Stimulated activated CD4-positive, alpha-beta T cell treated with anti-CD3 and anti-CD28 coated beads, Interleukin-4, amount 100 ng/mL, for 24 hours (primary cell): Measurements from ENCODE around the gene NECAP2.
"Not testable (repeated sequence)": the region's sequence is repeated elsewhere in the genome, so short reads cannot be mapped to it uniquely, and the experiment has no call there.

Source experiments
- DNase-seq: peaks from one replicate; pipeline ENCODE4 v3.0.0-alpha.2; 2020

Gene NECAP2

DNA sequence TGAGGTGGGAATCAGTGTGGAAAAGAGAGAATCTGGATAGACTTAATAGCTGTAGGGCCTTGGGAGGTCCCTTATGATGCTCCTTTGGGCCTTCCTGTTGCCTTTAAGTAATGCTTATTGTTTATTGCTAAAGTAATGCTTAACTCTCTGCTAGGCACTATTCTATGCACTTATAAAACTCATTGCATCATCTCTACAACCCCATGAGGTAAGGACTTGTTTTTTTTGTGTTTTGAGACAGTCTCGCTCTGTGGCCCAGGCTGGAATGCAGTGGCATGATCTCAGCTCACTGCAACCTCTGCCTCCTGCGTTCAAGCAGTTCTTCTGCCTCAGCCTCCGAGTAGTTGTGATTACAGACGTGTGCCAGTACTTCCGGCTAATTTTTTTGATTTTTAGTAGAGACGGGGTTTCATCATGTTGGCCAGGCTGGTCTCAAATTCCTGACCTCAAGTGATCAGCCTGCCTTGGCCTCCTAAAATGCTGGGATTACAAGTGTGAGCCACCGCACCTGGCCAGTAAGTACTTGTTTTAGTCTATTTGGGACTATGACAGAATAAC lies 22.3 kb downstream of the NECAP2 start:
- DNase-seq: no peak

DNA sequence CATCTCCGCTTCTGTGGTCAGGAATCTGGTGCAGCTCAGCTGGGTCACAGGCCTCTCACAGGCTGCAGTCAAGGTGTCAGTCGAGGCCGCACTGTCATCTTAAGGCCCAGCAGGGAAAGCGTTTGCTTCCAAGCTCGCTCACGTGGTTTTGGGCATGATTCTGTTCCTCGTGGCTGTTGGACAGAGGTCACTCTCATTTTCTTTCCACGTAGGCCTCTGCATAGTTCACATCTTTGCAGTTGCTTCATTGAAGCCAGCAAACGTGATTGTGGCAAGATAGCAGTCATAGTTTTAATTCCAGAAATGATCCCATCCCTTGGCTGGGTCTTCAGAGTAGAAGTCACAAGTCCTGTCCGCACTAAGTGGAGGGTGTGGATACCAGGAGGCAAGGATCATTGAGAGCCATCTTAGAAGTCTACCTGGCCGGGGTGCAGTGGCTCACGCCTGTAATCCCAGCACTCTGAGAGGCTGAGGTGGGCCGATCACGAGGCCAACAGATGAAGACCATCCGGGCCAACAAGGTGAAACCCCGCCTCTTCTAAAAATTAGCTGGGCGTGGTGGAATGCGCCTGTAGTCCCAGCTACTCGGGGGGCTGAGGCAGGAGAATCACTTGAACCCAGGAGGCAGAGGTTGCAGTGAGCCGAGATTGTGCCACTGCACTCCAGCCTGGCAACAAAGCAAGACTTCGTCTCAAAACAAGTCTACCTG lies 24.5 kb downstream of the NECAP2 start:
- no peak for DNase-seq

DNA sequence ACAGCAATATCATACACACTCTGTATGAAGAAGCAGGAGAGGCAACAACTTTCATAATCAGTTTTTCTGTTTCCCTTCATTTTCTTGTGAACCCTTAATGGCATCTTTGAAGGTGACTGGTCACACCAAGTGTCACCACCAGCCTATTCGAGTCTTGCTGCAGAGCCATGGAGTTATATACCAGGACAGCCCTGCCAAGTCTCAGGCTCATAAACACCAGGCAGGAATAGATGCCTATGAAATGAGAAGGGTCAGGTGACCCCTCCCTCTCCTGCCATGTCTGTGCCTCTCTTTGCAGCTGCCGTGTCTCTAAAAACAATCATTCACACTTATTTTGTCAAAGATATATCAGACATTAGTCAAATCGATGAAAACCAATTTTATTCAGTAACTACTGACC lies 28.0 kb downstream of the NECAP2 start:
- DNase-seq: no peak

DNA sequence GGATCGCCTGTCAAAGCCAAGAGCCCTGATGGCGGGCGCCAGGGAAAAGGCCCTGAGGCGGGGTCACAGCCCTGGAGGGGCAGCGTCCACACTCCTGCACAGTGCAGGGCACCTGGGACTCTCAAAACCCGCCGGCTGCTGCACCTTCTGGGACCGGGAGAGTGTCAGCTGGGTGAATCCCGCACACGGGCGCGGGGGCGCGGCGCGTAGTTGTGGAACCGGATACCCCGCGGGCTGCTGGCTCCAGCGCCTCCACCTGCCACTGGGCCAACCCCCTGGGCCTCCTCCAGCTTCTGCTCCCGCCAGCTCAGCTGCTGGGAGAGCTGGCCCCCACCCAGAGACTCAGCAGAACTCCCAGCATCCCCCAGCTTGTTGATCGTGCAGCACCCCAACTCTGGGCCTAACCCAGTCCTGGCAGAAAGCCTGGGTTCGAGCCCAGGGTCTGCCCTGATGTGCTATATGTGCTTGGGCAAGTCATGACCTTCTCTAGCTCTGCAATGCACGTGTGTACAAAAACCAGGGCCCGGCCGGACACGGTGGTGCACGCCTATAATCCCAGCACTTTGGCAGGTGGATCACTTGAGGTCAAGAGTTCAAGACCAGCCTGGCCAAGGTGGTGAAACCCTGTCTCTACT lies 33.8 kb downstream of the NECAP2 start:
- no peak for DNase-seq

DNA sequence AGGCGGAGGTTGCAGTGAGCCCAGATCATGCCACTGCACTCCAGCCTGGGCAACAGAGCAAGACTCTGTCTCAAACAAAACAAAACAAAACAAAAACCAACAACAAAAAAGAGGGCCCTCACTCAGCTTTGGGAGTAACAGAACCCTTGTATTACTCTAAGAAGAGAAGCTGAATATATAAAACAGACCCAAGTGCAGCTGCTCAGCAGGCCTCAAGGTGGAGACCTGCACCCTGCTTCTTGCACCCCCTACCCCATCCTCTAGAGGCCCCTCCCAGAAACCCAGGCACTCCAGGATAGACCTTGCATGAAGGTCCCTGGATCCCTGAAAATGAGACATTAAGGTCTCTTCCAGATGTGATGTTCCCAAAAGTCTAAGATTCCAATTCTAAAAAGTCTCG lies 34.4 kb downstream of the NECAP2 start:
- DNase-seq: not testable (repeated sequence)

DNA sequence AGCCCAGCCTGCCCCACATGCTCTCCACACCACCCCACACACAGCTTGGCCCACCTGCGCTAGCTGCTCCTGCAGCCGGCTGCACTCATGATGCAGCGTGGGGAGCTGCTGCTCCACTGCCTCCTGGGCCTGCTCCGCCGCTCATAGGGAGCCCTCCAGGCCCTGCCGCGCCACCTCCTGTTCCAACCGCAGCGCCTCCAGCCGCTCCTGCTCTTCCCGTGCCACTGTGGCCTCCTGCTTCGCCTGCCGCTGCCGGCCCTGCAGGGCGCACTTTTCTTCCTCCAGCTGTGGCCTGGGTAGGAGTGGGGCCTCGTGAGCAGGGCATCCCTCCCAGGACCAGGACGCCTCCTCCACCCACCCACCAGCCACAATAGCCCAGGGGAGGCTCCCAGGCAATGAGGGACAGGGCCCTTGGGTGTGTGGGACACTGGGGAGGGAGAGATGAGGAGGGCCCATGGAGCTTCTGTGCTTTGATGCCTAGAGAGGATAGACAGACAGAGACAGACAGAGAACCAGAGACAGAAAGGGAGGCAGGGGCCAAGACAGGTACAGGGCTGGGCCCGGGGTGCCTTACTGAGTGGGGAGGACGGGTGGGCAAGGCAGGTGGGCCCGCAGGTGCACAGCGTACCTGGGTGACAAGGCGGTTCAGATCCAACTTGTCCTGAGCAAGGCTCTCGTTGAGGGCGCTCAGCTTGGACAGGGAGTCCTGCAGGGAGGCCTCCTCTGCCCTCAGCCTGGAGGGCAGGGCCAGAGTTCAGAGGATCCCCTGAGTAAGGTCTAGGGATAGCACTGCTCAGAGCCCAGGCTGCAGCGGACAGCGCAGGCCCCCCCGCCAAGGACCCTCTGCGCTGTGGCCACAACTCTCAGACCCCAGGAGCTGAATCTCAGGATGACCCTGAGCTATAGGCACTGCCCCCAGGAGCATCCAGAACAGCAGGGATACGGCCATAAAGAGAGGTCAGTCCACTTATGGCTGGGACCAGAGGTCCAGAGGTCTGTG lies 35.5 kb downstream of the NECAP2 start:
- not testable (repeated sequence) for DNase-seq

DNA sequence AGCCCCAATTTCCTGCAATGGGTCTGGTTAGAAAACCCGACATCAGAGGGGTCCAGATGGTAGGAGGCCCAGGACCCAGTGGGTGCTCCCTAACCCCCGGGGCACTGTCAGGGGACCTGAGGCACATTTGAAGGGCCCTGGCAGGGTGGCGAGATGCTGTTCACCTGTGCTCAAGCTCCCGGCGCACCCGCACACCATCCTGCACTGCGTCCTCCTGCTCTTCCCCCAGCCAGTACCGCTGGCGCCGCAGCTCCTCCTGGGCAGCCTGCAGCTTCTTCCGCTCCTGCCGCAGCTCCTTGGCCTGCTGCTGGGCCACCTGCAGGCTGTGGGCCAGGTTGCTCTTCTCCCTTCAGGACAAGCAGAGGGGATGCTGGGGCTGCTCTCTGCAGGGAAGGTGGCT lies 37.6 kb downstream of the NECAP2 start:
- no peak for DNase-seq

DNA sequence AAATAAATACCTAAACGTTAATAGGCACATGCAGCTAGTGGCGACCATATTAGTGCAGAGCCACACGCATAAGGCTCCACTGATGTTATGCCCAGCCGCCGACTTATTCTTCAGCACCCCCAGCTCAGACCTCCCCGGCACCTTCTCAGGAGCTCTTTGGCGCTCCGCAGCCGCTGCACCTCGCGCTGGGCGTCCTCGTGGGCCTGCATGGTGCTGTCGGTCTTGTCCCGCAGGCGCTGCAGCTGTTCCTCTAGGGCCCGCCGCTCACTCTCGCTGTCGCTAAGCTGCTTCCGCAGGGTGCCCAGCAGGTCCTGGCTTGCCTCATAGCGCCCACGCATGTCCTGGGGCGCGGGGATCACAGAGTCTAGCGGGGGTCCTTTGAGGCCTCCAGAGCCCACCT lies 42.6 kb downstream of the NECAP2 start:
- DNase-seq: not testable (repeated sequence)

DNA sequence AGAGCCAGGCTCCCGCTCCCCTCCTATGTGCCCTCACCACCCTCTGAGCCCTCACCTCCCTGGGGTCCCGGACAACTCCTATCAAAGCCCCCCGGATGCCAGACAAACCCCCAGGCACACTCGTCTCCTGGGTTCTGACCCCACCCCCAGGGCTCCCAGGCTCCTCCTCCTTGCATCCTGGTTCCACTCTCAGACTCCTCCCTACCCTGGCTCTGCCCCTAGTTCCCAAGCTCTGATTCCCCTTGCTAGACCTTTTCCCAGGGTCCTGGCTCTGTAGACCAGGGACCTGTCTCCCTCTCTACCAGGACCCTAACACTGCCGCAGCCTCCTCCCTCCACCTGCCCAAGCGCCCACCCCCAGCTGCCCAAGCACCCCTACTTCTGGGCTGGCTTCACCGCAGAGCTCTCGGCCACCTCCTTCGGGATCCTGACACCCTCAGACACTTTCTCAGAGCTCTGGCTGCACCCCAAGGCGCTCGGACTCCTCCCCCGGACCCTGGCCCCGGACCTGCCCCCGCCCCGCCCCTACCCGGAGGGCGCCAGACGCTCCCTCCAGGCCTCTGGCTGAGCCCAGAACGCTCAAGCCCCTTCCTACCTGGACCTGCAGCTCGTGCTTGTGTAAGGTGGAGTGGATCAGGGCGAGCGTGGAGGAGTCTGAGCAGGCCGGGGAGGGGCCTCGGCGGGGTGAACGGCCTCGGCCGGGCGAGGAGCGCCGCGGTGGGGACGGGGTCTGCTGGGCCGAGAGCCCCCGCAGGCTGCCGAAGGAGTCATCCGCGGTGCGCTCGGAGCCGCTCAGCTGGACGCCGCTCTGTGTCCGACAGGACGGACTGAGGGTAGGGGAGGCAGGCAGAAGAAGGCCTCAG lies 43.3 kb downstream of the NECAP2 start:
- DNase-seq: not testable (repeated sequence)

DNA sequence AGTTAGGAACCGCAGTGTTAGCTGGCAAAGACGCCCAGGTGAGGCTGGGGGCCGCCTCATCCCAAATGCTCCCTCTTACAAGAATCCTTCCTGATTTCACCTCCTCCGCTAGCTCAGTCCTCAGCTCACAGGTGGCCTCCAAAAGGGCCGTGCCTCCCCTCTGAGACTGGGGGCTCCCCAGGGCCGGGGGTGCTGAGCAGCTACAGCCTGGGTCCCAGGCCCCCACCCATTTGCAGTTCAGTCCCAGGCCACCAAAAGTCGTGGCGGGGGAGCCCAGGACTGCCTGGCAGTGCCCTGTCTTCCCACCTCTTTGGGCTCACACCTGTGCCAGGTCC lies 43.9 kb downstream of the NECAP2 start:
- no peak for DNase-seq

DNA sequence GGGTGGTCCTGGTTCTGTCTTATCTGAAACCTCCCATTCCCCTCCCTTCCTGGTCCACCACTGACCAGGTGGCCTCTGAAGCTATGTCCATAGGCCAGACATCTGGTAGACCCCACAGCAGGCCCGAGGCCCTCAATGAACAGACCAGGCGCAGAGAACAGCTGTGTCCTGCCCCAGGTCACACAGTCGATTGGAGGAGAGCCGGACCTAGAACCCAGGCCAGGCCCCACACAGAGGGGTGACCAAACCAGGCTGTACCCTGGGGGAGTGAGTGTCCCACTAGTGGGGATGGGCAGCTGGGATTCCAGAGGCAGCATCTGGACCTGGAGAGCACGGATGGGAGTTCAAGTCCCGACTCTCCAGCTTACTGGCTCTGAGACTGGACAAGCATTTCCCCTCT lies 44.4 kb downstream of the NECAP2 start:
- no peak for DNase-seq

DNA sequence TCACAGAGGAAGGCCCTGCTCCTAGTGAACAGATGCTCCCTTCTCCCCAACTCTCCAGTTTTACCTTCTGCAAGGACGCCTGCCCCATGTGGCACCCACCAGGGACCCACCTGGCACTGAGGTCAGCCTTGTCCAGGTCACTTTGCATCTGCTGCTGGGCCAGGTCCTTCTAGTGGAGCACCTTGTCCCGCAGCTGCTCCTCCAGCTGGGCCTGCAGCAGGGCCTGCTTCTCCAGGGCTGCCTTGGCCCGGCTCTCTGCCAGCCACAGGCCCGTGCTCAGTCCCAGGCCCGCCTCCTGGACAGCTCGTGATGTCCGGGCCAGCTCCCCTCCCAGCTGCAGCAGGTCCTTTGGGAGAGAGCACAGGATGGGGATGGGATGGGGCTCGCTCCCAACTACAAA lies 45.8 kb downstream of the NECAP2 start:
- DNase-seq: not testable (repeated sequence)

DNA sequence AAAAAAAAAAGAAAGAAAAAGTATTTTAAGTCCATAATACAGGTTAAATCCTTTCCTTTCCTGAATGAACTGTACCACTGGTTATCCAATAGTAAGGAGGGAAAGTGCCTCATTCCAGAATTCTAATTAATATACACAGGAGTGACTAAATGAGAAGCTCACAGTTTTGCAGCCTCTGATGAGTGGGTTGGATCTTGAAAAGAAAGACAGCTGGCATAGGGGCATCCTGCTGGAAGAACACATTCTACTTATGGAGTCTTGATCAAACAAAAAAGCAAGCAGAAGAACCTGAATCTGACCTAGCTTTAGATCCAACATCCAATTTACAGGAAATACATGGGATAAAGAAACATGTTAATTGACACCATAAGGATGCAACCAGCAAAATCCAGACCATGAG lies 46.5 kb downstream of the NECAP2 start:
- DNase-seq: not testable (repeated sequence)

DNA sequence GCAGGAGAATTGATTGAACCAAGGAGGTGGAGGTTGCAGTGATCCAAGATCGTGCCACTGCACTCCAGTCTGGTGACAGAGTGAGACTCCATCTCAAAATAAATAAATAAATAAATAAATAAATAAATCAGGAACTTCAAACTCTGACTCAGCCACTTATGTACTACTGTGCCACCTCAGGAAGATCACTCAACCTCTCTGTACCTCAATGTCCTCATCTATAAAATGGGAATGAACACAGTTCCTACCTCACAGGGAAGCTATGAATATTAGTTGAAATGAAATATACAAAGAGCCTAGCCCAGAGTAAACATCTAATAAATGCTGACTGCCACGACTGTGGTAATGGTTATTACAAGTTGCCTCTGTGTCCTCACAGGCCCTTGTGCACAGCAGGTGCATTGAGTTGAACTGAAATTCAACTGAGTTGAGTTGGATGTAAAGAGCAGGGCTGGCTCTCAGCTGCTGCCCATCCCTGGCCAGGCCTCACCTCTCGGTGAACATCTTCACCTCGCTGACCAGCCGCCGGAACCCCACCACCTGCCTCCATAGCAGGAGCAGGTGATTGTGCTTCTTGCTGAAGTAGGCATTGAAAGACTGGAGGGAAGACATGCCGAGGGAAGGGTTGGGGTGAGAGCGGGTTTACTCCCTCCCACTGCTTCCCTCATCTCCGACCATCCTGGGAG lies 48.8 kb downstream of the NECAP2 start:
- not testable (repeated sequence) for DNase-seq

DNA sequence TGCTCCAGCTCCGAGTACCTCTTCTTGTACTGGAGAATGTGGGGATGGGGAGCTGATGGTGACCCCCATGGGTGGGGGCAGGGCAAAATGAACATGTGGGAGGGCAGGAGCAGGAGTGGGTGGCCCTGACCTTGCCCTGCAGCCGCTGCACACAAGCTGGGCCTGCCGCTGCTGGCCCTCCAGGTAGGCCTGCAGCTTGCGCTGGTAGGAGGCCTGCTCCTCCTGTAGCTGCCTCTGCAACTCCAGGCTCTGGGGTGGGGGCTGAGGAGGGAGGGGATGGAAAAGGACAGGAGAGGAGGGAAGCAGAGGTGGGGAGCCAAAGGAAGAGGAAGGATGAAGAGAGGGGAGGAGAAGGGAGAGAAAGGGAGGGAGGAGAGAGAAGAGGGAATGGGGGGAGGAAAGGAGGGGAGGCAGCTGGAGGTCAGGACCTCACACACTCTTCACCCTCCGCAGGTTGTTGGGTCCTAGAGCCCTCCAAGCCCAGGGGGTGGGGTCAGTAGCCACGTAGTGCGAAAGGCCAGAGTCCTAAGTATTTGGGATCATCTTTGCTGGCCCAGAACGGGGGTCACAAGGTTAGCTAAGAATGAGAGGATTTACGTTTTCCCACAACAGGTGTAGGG lies 50.6 kb downstream of the NECAP2 start:
- DNase-seq: no peak

DNA sequence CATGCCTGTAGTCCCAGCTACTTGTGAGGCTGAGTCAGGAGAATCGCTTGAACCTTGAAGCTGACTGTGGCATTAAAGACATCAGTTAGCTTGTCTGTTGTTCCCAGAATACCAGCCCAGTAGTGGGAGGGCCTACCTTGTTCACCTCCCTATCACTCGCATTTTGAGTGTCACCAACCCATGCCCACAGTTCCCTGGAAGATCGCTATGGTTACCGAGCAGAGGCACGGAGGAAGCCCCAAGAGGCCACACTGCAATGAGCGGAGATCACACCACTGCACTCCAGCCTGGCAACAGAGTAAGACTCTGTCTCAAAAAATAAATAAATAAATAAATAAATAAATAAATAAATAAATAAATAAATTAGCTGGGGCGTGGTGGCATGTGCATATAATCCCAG lies 52.4 kb downstream of the NECAP2 start:
- DNase-seq: not testable (repeated sequence)

DNA sequence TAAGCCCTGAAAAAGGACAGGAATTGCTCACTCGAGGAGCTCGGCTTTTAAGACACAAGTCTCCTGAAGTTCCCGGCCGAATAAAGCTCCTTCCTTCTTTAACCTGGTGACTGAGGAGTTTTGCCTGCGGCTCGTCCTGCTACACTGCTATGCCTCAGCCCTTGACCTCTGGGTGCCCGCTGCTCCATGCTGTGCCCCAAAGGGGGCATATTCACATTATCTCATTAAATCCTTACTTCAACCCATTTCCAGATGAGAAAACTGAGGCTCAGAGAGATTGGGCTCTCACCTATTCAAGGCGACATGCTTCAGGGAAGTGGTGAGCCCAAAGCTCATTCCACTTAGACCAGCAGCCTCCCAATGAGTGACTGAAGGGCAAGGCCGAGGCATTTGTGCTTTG lies 53.2 kb downstream of the NECAP2 start:
- DNase-seq: not testable (repeated sequence)

DNA sequence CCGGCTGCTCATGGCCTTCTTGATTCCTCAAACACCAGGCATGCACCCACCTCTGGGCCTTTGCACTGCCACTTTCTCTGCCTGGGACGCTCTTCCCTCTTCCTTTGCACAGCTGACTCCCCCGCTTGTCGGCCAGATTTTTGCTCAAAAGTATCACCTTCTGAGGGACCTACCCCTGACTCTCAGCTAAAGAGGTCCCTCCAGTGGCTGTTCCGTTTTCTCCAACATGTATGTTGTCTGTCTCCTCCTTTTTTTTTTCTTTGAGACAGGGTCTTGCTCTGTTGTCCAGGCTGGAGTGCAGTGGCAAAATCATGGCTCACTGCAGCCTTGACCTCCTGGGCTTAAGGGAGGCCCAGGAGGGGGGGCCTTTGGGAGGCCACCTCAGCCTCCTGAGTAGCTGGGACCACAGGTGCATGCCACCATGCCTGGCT lies 57.0 kb downstream of the NECAP2 start:
- not testable (repeated sequence) for DNase-seq

DNA sequence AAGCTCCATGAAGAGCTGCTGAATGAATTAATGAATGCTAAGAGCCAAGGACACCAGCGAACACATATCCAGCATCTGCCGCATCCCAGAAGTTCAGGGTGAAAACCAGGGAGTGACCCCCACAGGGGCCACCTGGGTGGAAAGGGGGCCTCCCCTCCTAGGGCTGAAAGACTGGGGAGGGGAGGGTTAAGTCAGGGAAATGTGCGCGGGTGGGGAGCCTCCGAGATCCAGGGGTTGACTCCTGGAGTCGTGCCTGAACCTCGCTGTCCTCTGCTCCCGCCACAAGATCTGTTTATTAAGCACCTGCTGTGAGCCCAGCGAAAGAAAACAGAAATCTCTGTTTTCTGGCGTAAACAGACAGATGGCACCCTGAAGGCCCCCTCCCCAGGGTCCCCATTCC lies 57.5 kb downstream of the NECAP2 start:
- not testable (repeated sequence) for DNase-seq

DNA sequence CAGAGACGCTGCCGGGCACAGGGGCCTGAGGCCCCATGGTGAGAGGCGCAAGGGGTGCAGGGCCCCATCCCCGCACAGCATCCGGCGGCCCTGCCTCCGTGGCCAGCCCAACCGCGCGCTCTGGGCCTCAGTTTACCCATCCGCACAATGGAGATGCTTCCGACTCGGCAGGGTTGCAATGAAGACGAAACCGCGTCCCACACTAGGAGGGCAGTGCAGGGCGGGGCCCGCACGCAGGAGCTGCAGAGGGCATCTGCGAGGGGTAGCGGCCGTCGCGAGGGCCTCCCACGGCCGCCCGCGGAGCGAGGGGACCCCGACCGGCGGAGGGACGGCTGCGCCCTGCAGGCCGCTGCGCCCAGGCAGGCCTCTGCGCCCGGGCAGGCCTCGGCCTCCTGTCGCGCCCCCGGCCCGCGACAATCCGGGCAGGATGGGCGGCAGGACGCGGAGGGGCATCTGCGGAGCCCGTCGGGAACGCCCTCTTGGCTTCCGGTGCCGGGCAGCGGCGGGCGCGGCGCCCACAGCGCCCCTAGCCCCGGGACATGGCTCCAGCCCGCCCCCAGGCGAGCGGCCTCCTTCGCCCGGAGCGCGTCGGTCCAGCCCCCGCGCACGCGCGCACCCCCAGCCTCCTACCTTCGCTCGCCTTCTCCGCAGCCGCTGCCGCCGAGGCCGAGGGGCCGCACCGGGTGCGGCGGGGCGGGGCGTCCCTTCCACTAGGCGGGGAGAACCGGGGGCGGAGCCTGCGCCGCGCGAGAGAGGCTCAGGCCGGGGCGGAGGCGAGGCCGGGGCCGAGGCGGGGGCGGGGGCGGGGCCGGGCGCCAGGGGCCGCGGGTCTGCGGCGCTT lies 58.3 kb downstream of the NECAP2 start:
- DNase-seq: peak; percentile 81
